WI38 (cell line): Measurements from ENCODE around the gene MFSD6.
A peak's percentile ranks its signal among the peaks of the same experiment; 100 is the strongest.
"Not testable (repeated sequence)": the region's sequence is repeated elsewhere in the genome, so short reads cannot be mapped to it uniquely, and the experiment has no call there.

Source experiments
- H3K4me3 ChIP-seq: 2 replicates; pipeline ENCODE4 v1.5.1; 2011; ENCODE audit warnings: low read depth, mild to moderate bottlenecking, control low read depth, low read length
- CTCF ChIP-seq: IDR thresholded peaks from 2 replicates; pipeline ENCODE4 v1.5.1; 2012; ENCODE audit warnings: low read depth, mild to moderate bottlenecking, control low read depth, low read length

Gene MFSD6

GRCh38 chr2:190407662-190408537, at the start of gene MFSD6:
TSS of gene MFSD6 (plus strand) at chr2:190408355. CDS start at chr2:190436030, 27,675 bp downstream.
- TF ChIP-seq CTCF: no peak
- peak within 1 kb of the TSS; percentile 58 for H3K4me3 ChIP-seq

- H3K4me3 ChIP-seq: not testable (repeated sequence)
Measured at GRCh38 chr2:190358655-190359448, 49.3 kb upstream of the MFSD6 start.

GRCh38 chr2:190360561-190360960, 47.6 kb upstream of the MFSD6 start:
- TF ChIP-seq CTCF: no peak
- no peak overlapping the region for H3K4me3 ChIP-seq

GRCh38 chr2:190360965-190361364, 47.2 kb upstream of the MFSD6 start:
- TF ChIP-seq CTCF: no peak

GRCh38 chr2:190361572-190361971, 46.6 kb upstream of the MFSD6 start:
- no peak for TF ChIP-seq CTCF
- H3K4me3 ChIP-seq: no peak overlapping the region

More at GRCh38 chr2:190360965-190361364, 47.2 kb upstream of the MFSD6 start:
- H3K4me3 ChIP-seq: no peak overlapping the region

- H3K4me3 ChIP-seq: no peak overlapping the region
- no peak for TF ChIP-seq CTCF
Measured at GRCh38 chr2:190362894-190363293, 45.3 kb upstream of the MFSD6 start.

- no peak for TF ChIP-seq CTCF
- H3K4me3 ChIP-seq: no peak overlapping the region
Measured at GRCh38 chr2:190365499-190366204, 42.5 kb upstream of the MFSD6 start.
